ENCODE measurements around the gene FAAH2. TPM values are rescaled to one million over a fixed set of nuclear protein-coding genes. Genes with fewer than 3 reads are reported as not detected.

The FAAH2 gene
- total and polyA plus RNA-seq, 9 of the 15 experiments (the other 6 are each of a cell fraction or from before 2014, with no cell fraction given): 0.07 to 1.1 (median 0.47) TPM

GRCh38 chrX:57267308-57267707 is 19.2 kb upstream of the FAAH2 start:
- Histone ChIP-seq H3K27ac (ENCODE audit: extremely low read depth, low read depth, low read length) (no peak overlapping the region), H4K20me1 (replicated peaks; ENCODE audit: control insufficient read depth, insufficient read depth, low read length) (no peaks in the 10 kb centered on the region), H3K4me3 (no peak overlapping the region), H3K4me2 (ENCODE audit: insufficient read depth, low read length) (no peak overlapping the region), H3K9me1 (ENCODE audit: control insufficient read depth, insufficient read depth, low read length) (no peaks in the 10 kb centered on the region), H2AFZ (ENCODE audit: low read depth, low read length) (no peak overlapping the region), H3K9ac (ENCODE audit: insufficient read depth in 1 of 2, low read depth in 2 of 2, low read length in 2 of 2) (no peak overlapping the region), H3K36me3 (ENCODE audit: control insufficient read depth, insufficient read depth, low read length) (no peaks in the 10 kb centered on the region), H3K27me3 (ENCODE audit: control insufficient read depth in 2 of 2, insufficient read depth in 2 of 2, low read length in 2 of 2) (no peaks in the 10 kb centered on the region), H3K79me2 (ENCODE audit: control insufficient read depth, insufficient read depth, low read length) (no peaks in the 10 kb centered on the region), H3K9me3 (replicated peaks; ENCODE audit: control insufficient read depth, insufficient read depth, low read depth, low read length) (no peaks in the 10 kb centered on the region), H3K4me1 (replicated peaks in 1 of 2; ENCODE audit: control insufficient read depth in 2 of 2, insufficient read depth in 2 of 2, low read length in 2 of 2) (no peaks in the 10 kb centered on the region)
- in situ Hi-C loops (cut with MboI) (no loop called here), intact Hi-C loops (cut with micrococcal nuclease) (no loop called here)
- WGBS (ENCODE audit: insufficient coverage, low coverage, missing lambda C conversion rate): no CpG with 5 or more reads among the region's 1 CpG
- no peak for DNase-seq (ENCODE audit: extremely low read depth in 1 of 4, low spot score in 3 of 4)
- ATAC-seq: no peak
- POLR2A ChIA-PET: no interaction called here
- CTCF ChIA-PET (ENCODE audit: low intra/inter-chr PET ratio): no interaction called here
- 0 out of 2 replicates have a peak, but pooled peaks have one; percentile 27 for TF ChIP-seq NFIC (IDR thresholded peaks at IDR 0.05)
- no peak for TF ChIP-seq ZNF23 (CRISPR knock-in tag; IDR thresholded peaks at IDR 0.05)
- no peak for TF ChIP-seq ZNF583 (CRISPR knock-in tag; IDR thresholded peaks at IDR 0.05)
- no peak for TF ChIP-seq ZNF408 (CRISPR knock-in tag; IDR thresholded peaks at IDR 0.05; ENCODE audit: low read depth)
- BruUV-seq (replicated peaks): no TSS peak
- no peak for FAIRE-seq

- Histone ChIP-seq H3K4me3 (no peak overlapping the region), H3K9me1 (ENCODE audit: control insufficient read depth, insufficient read depth, low read length) (no peaks in the 10 kb centered on the region), H3K27ac (ENCODE audit: extremely low read depth, low read depth, low read length) (no peak overlapping the region), H3K27me3 (ENCODE audit: control insufficient read depth in 2 of 2, insufficient read depth in 2 of 2, low read length in 2 of 2) (no peaks in the 10 kb centered on the region), H3K9me3 (replicated peaks; ENCODE audit: control insufficient read depth, insufficient read depth, low read depth, low read length) (no peaks in the 10 kb centered on the region), H3K79me2 (ENCODE audit: control insufficient read depth, insufficient read depth, low read length) (no peaks in the 10 kb centered on the region), H3K36me3 (ENCODE audit: control insufficient read depth, insufficient read depth, low read length) (no peaks in the 10 kb centered on the region), H2AFZ (ENCODE audit: low read depth, low read length) (no peak overlapping the region), H4K20me1 (replicated peaks; ENCODE audit: control insufficient read depth, insufficient read depth, low read length) (no peaks in the 10 kb centered on the region), H3K4me2 (ENCODE audit: insufficient read depth, low read length) (no peak overlapping the region), H3K9ac (ENCODE audit: insufficient read depth in 1 of 2, low read depth in 2 of 2, low read length in 2 of 2) (no peak overlapping the region), H3K4me1 (replicated peaks in 1 of 2; ENCODE audit: control insufficient read depth in 2 of 2, insufficient read depth in 2 of 2, low read length in 2 of 2) (no peaks in the 10 kb centered on the region)
- no peak for ATAC-seq
- in situ Hi-C loops (cut with MboI) (no loop called here), intact Hi-C loops (cut with micrococcal nuclease) (no loop called here)
- DNase-seq (ENCODE audit: extremely low read depth in 1 of 4, low spot score in 3 of 4): no peak
- BruUV-seq (replicated peaks): no TSS peak
- FAIRE-seq: no peak
- CTCF ChIA-PET (ENCODE audit: low intra/inter-chr PET ratio): no interaction called here
- POLR2A ChIA-PET: no interaction called here
- 0% methylated on average over 3 of the region's 3 CpGs for WGBS (ENCODE audit: insufficient coverage, low coverage, missing lambda C conversion rate)
- no peak for TF ChIP-seq ZNF408 (CRISPR knock-in tag; IDR thresholded peaks at IDR 0.05; ENCODE audit: low read depth)
- TF ChIP-seq SAFB (IDR thresholded peaks at IDR 0.05; ENCODE audit: borderline replicate concordance, low read depth, low read length): no peak
- TF ChIP-seq GTF2F1 (IDR thresholded peaks at IDR 0.05; ENCODE audit: low read depth, low read length): no peak
- TF ChIP-seq ZNF124 (CRISPR knock-in tag; IDR thresholded peaks at IDR 0.05): no peak
- TF ChIP-seq CBFB (CRISPR knock-in tag; IDR thresholded peaks at IDR 0.05): no peak
- TF ChIP-seq ZNF212 (CRISPR knock-in tag; IDR thresholded peaks at IDR 0.05): no peak
- no peak for TF ChIP-seq NKRF (IDR thresholded peaks at IDR 0.05; ENCODE audit: borderline replicate concordance)
- TF ChIP-seq RFX7 (CRISPR knock-in tag; IDR thresholded peaks at IDR 0.05): no peak
- TF ChIP-seq DEAF1 (CRISPR knock-in tag; IDR thresholded peaks at IDR 0.05): no peak
- no peak for TF ChIP-seq TEAD4 (IDR thresholded peaks at IDR 0.05; ENCODE audit: low read length)
- TF ChIP-seq TEAD4 (CRISPR knock-in tag; IDR thresholded peaks at IDR 0.05; ENCODE audit: borderline replicate concordance): no peak
- TF ChIP-seq GTF2B (IDR thresholded peaks at IDR 0.05; ENCODE audit: extremely low read depth, insufficient read length): no peak
Observed at GRCh38 chrX:57270980-57271379, 15.5 kb upstream of the FAAH2 start.

Measured in K562 (cell line).